Endothelial cell (in vitro differentiated cells): Measurements from ENCODE around the gene ALDH1A1. TPM values are rescaled to one million over a fixed set of nuclear protein-coding genes. Genes with fewer than 3 reads are reported as not detected.

Source experiments
- DNase-seq: peaks from one replicate; pipeline ENCODE4 v3.0.0; 2021; ENCODE audit warnings: low spot score
- H3K27ac Mint-ChIP-seq: one replicate; pipeline ENCODE4 v1.8.0; 2021; ENCODE audit warnings: mixed read lengths, inconsistent platforms; ENCODE audit not compliant: unreplicated experiment
- H3K27me3 Mint-ChIP-seq: one replicate; pipeline ENCODE4 v1.8.0; 2021; ENCODE audit warnings: mild to moderate bottlenecking, moderate library complexity, mixed read lengths, inconsistent platforms; ENCODE audit not compliant: unreplicated experiment
- H3K36me3 Mint-ChIP-seq: one replicate; pipeline ENCODE4 v1.8.0; 2021; ENCODE audit warnings: mild to moderate bottlenecking, low read depth, mixed read lengths, inconsistent platforms; ENCODE audit not compliant: unreplicated experiment
- H3K4me1 Mint-ChIP-seq: one replicate; pipeline ENCODE4 v1.8.0; 2021; ENCODE audit warnings: mild to moderate bottlenecking, mixed read lengths, inconsistent platforms; ENCODE audit not compliant: unreplicated experiment
- H3K4me3 Mint-ChIP-seq: one replicate; pipeline ENCODE4 v1.8.0; 2021; ENCODE audit warnings: mild to moderate bottlenecking, mixed read lengths, inconsistent platforms; ENCODE audit not compliant: unreplicated experiment
- H3K9me3 Mint-ChIP-seq: one replicate; pipeline ENCODE4 v1.8.0; 2021; ENCODE audit warnings: mixed read lengths, inconsistent platforms; ENCODE audit not compliant: unreplicated experiment
- total RNA-seq: library from RNA; stranded (reverse); fragmentation: NEBNext Ultra II Directional; extraction: Animal tissue kit (Norgen Biotek cat#: 25700); gene quantifications from one replicate; pipeline ENCODE4 v1.2.1, GENCODE V29; 2021; ENCODE audit not compliant: unreplicated experiment
- TF ChIP-seq, protein P1 (sequence below): fragments of 200-600 bp; sonication (generic); IDR thresholded peaks from one replicate; pipeline ENCODE4 v1.5.0; 2021; ENCODE audit warnings: antibody characterized with exemption; ENCODE audit not compliant: unreplicated experiment

The ALDH1A1 gene
- total RNA-seq, 1 donor from 2014 or later = 7.0 TPM

DNA sequence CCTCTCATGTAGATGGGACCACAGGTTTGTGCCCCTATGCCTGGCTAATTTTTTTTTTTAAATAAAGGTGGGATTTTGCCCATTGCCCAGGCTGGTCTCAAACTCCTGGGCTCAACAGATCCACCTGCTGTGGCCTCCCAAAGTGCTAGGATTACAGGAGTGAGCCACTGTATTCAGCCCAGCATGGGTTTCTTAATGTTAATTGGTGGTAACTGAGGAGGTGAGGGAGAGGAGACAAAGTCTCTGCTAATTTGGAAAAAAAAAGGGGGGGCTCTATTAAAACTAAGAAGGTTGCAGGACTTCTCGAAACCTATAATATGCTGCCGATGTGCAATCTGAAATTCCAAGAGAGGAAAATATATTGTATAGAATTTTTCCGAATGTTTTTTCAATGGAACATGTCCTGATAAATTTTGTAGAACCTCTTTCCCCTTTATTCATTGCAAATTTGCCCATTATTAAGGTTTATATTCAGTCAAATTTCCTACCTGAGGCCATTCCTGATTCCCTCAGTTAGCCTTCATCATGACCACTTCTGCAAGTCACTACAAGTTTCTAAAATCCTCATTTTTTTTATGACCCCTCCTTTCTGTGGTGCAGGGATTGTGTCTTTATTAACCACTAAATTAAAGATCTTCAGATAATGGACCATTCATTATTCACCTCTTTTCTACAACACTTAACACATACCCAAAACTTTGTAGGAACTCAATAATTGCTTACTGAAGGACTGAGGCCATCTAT is 52.9 kb downstream of the ALDH1A1 start:
- Mint-ChIP-seq H3K27me3 (no peaks in the 10 kb centered on the region), H3K4me3 (no peak overlapping the region), H3K4me1 (no peaks in the 10 kb centered on the region), H3K9me3 (no peaks in the 10 kb centered on the region), H3K36me3 (no peaks in the 10 kb centered on the region), H3K27ac (no peak overlapping the region)
- TF ChIP-seq, protein P1, sequence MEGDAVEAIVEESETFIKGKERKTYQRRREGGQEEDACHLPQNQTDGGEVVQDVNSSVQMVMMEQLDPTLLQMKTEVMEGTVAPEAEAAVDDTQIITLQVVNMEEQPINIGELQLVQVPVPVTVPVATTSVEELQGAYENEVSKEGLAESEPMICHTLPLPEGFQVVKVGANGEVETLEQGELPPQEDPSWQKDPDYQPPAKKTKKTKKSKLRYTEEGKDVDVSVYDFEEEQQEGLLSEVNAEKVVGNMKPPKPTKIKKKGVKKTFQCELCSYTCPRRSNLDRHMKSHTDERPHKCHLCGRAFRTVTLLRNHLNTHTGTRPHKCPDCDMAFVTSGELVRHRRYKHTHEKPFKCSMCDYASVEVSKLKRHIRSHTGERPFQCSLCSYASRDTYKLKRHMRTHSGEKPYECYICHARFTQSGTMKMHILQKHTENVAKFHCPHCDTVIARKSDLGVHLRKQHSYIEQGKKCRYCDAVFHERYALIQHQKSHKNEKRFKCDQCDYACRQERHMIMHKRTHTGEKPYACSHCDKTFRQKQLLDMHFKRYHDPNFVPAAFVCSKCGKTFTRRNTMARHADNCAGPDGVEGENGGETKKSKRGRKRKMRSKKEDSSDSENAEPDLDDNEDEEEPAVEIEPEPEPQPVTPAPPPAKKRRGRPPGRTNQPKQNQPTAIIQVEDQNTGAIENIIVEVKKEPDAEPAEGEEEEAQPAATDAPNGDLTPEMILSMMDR = no peak
- no peak for DNase-seq

DNA sequence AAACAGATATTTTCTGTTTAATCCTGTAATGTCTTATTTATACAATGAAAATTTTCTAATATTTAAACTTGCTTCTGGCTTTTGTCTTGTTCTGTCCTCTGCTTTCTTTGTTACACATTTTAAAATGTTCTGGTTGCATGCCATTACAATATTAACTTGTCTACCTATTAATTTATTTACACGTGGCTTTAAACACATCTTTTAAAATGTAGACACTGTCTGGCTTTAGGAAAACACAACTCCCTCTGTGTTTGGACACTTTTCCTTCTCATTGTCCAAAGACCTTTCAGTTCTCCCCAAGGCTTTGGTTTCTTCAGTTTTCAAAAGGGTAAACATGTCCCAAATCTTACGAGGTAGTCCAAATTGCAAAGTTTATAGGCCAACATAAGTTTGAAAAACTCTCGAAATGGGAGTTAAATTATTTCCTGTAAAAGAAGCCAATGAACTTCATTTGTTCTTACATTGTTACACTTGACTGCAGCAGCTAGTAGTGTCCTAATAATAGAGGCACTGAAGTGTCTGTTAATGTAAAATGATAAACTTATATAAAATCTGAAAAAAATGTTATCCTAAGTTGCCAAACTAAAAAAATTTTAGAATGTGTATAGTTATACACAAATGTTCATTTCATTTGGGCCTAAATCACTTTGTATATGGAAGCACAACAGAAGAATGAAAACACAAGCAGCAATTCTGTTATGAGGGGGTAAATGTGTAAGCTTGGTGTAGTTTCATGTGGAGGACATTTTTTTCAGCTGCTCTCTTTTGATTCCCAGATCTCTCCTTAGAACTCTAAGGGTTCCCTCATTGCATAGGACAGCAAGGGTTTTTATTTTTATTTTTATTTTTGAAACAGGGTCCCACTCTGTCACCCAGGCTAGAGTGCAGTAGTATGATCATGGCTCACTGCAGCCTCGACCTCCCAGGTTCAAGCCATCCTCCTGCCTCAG is 53.8 kb downstream of the ALDH1A1 start:
- no peak overlapping the region for H3K27ac Mint-ChIP-seq
- no peaks in the 10 kb centered on the region for H3K36me3 Mint-ChIP-seq
- H3K4me3 Mint-ChIP-seq = no peak overlapping the region
- no peak for DNase-seq
- H3K4me1 Mint-ChIP-seq = no peaks in the 10 kb centered on the region
- no peaks in the 10 kb centered on the region for H3K9me3 Mint-ChIP-seq
- TF ChIP-seq, protein P1 = no peak
- peaks cover 1% of the 10 kb centered on the region for H3K27me3 Mint-ChIP-seq

DNA sequence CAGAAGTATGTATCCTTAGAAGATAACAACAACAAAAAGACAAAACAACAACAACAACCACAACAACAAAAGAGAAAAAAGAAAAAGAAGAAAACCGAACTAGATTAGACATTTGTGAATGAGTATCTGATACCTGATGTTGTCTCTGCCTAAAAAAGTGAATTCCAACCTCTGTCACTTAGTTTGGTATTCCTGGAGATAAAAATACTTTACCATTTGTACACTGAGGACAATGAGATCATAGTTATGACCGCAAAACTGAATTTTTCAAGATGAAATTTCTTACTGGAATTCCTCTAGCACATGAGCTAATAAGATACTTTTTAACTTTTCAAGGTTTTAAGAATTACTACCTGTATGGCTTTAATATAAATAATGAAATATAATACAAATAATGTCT is 54.5 kb downstream of the ALDH1A1 start:
- H3K4me1 Mint-ChIP-seq = no peaks in the 10 kb centered on the region

DNA sequence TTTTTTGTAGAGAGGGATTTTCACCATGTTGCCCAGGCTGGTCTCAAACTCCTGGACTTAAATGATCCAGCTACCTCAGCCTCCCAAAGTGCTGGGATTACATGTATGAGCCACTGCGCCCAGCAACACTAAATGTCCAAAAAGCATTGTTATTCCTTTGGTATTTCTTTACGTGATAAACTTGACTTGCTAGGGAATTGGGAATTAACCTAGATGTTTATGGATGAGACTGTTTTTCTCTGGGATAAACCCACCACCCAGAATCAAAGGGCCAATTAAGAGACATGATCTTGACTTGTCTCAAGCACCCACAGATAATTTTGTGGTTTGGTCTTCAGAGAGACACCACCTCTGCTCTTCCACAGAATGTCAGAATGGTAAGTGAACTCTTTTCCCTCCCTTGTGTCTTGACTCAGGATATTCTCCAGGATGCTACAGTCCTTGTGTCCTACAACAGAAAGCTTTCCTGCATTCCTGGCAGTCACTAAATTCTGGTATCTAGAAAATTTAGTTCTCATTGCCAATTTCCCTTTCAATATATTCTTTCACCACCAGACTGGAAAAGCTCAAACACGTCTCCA is 55.7 kb downstream of the ALDH1A1 start:
- H3K27ac Mint-ChIP-seq = no peak overlapping the region
- no peak for DNase-seq
- no peaks in the 10 kb centered on the region for H3K36me3 Mint-ChIP-seq
- H3K27me3 Mint-ChIP-seq = peaks cover 1% of the 10 kb centered on the region
- H3K9me3 Mint-ChIP-seq = no peaks in the 10 kb centered on the region
- no peak overlapping the region for H3K4me3 Mint-ChIP-seq
- no peaks in the 10 kb centered on the region for H3K4me1 Mint-ChIP-seq
- TF ChIP-seq, protein P1 = no peak

More for the DNA sequence above, 54.5 kb downstream of the ALDH1A1 start:
- H3K27ac Mint-ChIP-seq = no peak overlapping the region
- H3K4me3 Mint-ChIP-seq = no peak overlapping the region
- no peak for DNase-seq
- TF ChIP-seq, protein P1 = no peak
- peaks cover 1% of the 10 kb centered on the region for H3K27me3 Mint-ChIP-seq
- no peaks in the 10 kb centered on the region for H3K36me3 Mint-ChIP-seq
- no peaks in the 10 kb centered on the region for H3K9me3 Mint-ChIP-seq
